Lower leg skin (tissue), 3 donors: Measurements from ENCODE around the gene PPP1R12B.

Experiments used
- POLR2A ChIP-seq, 2 donors: fragments of 450-650 bp; IDR thresholded peaks; one replicate each; pipeline ENCODE4 v1.6.1; 2016 to 2017; ENCODE audit warnings: antibody characterized with exemption in 2 of 2, mild to moderate bottlenecking in 1 of 2, moderate library complexity in 1 of 2
- TF ChIP-seq, protein P1 (sequence below), 3 donors: fragments of 450-650 bp; IDR thresholded peaks; one replicate each; pipeline ENCODE4 v1.5.1; 2016; ENCODE audit warnings: antibody characterized with exemption in 3 of 3, mild to moderate bottlenecking in 3 of 3, moderate library complexity in 2 of 3

DNA sequence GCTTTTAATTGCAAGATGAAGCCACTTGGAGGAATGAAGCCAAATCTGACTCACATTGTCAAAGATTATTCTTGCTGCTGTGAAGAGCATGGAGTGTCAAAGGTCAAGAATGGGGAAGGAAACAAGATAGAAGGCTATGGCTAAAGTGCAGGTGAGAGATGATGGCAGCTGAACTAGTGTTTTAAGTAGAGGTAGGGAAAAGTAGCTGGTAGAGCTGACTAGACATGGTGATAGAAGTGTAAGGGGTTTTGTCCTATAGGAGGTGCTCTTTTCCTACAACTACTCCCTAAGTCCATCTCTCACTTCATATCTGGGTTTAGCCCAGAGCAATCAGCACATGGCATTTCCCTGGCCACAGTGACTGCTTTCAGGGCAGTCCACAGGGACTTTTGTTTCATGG, 18.6 kb upstream of the PPP1R12B start:
- no peak for TF ChIP-seq POLR2A (IDR thresholded peaks at IDR 0.05)
- TF ChIP-seq, protein P1, sequence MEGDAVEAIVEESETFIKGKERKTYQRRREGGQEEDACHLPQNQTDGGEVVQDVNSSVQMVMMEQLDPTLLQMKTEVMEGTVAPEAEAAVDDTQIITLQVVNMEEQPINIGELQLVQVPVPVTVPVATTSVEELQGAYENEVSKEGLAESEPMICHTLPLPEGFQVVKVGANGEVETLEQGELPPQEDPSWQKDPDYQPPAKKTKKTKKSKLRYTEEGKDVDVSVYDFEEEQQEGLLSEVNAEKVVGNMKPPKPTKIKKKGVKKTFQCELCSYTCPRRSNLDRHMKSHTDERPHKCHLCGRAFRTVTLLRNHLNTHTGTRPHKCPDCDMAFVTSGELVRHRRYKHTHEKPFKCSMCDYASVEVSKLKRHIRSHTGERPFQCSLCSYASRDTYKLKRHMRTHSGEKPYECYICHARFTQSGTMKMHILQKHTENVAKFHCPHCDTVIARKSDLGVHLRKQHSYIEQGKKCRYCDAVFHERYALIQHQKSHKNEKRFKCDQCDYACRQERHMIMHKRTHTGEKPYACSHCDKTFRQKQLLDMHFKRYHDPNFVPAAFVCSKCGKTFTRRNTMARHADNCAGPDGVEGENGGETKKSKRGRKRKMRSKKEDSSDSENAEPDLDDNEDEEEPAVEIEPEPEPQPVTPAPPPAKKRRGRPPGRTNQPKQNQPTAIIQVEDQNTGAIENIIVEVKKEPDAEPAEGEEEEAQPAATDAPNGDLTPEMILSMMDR (IDR thresholded peaks at IDR 0.05) = no peak
